HG02852 (cell line): Measurements from ENCODE around the gene PRR20C.
"Not testable (repeated sequence)": the region's sequence is repeated elsewhere in the genome, so short reads cannot be mapped to it uniquely, and the experiment has no call there.

ENCODE experiments used
- ATAC-seq: cut with Tn5 transposase; IDR thresholded peaks from one replicate; pipeline ENCODE4 v1.9.1; 2021; ENCODE audit warnings: mild to moderate bottlenecking, moderate library complexity; ENCODE audit not compliant: unreplicated experiment

The PRR20C gene

DNA sequence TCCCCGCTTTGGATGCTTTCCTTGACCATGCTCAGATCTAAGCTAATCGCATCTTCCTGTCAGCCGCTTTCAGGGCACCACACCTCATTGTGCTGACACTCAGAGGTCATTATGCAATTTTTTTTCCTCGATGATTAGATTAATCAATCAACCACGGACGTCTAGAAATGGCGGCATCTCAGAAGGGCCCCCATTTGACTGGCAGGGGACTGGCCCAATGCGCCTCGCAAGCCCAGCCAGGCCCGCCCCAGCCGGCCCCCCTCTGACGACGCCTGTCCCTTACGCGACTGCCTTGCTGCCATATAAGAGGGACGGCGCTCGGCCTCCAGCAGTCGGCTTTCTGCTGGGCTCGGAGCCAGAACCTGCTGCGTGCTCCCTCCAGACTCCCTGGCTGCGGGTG is at the start of gene PRR20C:
TSS of gene PRR20C (plus strand) at position 301 of the 400 bp plus-strand sequence. CDS start 387 bp downstream, outside the sequence.
- not testable (repeated sequence) for ATAC-seq

GRCh38 chr13:57114945-57115344 is 38.9 kb upstream of the PRR20C start:
- ATAC-seq, result no peak

GRCh38 chr13:57123681-57124080 is 30.2 kb upstream of the PRR20C start:
- no peak for ATAC-seq

GRCh38 chr13:57128909-57129308 is 25.0 kb upstream of the PRR20C start:
- no peak for ATAC-seq

GRCh38 chr13:57136093-57136492 is 17.8 kb upstream of the PRR20C start:
- no peak for ATAC-seq

DNA sequence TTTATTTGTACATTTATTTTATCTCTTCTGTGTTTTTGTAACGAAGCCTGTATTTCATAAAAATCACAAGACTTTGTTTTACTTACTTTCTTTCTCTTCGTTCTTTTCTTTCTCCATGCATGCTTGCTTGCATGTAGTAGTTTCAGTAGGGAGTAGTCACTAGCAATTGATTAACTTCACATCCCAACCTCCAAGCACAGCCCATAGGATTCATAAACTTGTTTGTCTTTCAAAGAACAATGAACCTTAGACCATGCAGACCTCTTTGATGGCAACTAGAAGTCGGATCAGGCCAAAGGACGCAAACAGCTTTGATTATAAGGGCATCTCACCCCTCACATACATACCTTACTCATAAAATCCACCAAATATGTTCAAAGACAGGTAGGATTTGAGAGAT is 16.3 kb upstream of the PRR20C start:
- no peak for ATAC-seq

DNA sequence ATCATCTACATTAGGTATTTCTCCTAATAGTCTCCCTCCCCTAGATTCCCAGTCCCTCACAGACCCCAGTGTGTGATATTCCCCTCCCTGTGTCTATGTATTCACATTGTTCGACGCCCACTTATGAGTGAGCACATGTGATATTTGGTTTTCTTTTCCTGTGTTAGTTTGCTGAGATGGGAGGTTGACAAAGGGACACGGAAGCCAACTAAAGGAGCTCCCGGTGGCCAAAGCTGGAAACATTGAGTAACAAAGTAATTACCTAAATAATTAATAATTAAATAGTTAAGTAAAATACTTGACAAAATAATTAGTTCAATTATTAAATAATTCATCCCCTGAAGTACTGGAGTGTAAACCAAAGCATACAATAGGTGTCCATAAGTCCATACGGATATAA is 14.9 kb upstream of the PRR20C start:
- no peak for ATAC-seq

DNA sequence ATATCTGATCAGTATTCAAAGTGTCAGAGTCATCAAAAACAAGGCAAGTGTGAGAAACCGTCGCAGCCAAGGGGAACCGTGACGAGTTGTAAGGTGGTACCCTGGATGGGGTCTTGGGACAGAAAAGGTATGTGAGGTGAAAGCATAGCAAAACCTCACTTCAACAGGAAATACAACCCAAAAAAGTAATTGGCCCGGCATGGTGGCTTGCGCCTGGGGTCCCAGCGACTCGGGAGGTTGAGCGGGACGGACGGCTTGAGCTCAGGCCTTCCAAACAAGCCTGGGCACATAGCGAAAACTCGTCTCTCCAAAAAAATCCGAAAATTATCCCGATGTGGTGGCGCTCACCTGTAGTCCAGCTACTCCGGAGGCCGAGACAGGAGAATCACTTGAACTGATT is 14.1 kb upstream of the PRR20C start:
- not testable (repeated sequence) for ATAC-seq

DNA sequence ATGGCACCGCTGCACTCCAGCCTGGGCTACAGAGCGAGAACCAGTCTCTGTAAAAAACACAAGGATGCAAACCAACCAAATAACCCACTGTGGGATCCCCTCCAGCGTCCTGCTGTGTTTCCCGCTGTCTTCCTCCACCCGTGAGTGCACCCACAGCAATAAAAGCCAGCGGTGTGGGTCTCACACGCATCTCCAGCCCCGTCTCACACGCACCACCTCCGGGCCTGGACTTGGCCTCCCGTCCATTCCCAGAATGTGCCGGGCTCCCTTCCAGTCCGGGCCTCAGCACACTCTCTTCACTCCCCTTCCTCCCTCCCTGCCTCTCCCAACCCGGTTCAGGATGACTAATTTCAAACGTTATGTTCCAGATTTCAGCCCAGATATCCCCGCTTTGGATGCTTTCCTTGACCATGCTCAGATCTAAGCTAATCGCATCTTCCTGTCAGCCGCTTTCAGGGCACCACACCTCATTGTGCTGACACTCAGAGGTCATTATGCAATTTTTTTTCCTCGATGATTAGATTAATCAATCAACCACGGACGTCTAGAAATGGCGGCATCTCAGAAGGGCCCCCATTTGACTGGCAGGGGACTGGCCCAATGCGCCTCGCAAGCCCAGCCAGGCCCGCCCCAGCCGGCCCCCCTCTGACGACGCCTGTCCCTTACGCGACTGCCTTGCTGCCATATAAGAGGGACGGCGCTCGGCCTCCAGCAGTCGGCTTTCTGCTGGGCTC is 13.5 kb upstream of the PRR20C start, which contains the start of gene PRR20A:
TSS of gene PRR20A (plus strand) at position 684 of the 734 bp plus-strand sequence. CDS start 387 bp downstream, outside the sequence.
- not testable (repeated sequence) for ATAC-seq

DNA sequence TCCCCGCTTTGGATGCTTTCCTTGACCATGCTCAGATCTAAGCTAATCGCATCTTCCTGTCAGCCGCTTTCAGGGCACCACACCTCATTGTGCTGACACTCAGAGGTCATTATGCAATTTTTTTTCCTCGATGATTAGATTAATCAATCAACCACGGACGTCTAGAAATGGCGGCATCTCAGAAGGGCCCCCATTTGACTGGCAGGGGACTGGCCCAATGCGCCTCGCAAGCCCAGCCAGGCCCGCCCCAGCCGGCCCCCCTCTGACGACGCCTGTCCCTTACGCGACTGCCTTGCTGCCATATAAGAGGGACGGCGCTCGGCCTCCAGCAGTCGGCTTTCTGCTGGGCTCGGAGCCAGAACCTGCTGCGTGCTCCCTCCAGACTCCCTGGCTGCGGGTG is 6.7 kb upstream of the PRR20C start, which contains the start of gene PRR20B:
TSS of gene PRR20B (plus strand) at position 301 of the 400 bp plus-strand sequence. CDS start 387 bp downstream, outside the sequence.
- ATAC-seq, result not testable (repeated sequence)

DNA sequence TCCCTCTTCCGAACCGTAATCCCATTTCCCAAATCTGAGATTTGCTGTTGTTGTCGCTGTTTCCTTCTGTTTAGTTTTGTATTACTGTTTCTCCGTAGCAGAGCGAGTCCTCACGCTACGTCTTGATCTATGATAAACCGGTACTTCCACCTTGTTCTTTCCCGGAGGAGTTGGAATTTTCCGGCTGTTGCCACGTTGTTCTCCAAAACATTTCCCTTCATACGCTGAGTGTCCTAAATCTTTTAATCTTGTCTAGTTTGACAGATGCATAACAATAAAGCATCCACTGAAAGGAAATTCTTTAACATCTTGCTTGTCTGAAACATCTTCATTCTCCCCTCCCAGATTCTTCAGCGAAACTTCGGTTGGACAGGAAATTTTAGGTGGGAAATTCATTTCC is 5.8 kb upstream of the PRR20C start:
- ATAC-seq, result not testable (repeated sequence)

GRCh38 chr13:57160332-57160731 is 6.5 kb downstream of the PRR20C start, which contains the start of gene PRR20D:
Gene PRR20D (plus strand): TSS chr13:57160632. CDS start chr13:57161019, 387 bp downstream.
- ATAC-seq, result not testable (repeated sequence)

- not testable (repeated sequence) for ATAC-seq
These were observed 13.0 kb downstream of the PRR20C start, which contains the start of gene PRR20E for GRCh38 chr13:57166897-57167296. Gene PRR20E (plus strand): TSS chr13:57167197. CDS start chr13:57167584, 387 bp downstream.

GRCh38 chr13:57191667-57192066 is 37.8 kb downstream of the PRR20C start:
- no peak for ATAC-seq
